GM19455 (cell line): ENCODE measurements around the gene AKAP6.
"Not testable (repeated sequence)": the region's sequence is repeated elsewhere in the genome, so short reads cannot be mapped to it uniquely, and the experiment has no call there.

Experiments used
- ATAC-seq: cut with Tn5 transposase; IDR thresholded peaks from one replicate; pipeline ENCODE4 v1.9.1; 2021; ENCODE audit not compliant: unreplicated experiment

The AKAP6 gene

GRCh38 chr14:32435411-32435810 lies 106.3 kb downstream of the AKAP6 start:
- ATAC-seq: no peak

GRCh38 chr14:32436993-32437392 lies 107.9 kb downstream of the AKAP6 start:
- ATAC-seq: no peak

DNA sequence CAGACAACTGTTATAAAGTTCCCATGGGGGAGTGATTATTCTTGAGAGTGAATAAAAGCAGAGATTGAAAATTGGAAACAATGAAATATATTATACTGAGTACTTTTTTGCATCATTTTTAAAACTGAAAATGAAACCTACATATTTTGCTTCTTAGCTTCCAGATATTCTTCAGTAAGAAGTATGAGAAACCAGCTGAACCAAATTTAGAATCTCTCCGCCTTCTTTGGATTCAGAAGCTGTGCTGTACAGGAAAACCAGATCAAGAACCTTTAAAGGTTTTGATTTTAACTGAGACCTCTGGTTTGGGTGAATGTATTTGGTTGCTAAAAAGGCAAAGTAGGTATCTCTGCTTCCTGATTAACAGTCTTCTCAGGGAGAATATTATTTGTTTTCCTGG lies 109.4 kb downstream of the AKAP6 start:
- ATAC-seq: no peak

DNA sequence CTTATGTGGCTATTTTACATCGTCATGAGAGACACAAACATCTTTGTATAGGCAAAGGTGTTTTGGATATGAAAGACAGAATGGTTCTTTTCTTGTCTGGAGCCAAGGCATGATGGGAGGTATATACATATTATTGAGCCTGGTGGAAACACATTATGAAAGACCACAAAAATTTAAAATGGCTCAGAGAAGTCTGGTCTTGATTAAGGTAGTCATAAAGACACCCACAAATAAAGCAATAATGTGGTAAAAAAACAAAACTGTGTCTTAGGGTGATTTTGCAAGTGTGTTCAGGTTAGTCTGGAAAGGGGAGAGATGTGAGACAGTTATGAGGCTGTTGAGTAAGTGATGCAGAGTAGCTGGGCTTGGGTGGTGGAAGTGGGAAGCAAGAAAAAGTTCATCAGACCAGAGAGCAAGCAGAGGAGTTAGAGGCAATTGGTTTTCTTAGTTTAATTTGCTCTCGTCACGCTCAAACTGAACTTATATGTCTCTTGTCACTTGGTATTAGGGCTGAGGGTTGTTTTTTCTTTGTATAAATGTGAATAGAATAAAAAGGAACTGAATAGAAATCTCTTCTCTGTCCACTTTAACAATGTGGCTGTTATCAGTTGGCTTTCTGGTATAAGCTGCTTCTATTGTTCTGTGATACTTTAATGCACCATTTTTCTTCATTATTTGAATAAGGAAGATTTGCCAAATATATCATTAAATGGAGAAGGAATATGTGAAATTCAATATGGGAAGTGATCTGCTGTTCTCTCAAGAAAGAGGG lies 115.0 kb downstream of the AKAP6 start:
- no peak for ATAC-seq

GRCh38 chr14:32447371-32447770 lies 118.3 kb downstream of the AKAP6 start:
- no peak for ATAC-seq

DNA sequence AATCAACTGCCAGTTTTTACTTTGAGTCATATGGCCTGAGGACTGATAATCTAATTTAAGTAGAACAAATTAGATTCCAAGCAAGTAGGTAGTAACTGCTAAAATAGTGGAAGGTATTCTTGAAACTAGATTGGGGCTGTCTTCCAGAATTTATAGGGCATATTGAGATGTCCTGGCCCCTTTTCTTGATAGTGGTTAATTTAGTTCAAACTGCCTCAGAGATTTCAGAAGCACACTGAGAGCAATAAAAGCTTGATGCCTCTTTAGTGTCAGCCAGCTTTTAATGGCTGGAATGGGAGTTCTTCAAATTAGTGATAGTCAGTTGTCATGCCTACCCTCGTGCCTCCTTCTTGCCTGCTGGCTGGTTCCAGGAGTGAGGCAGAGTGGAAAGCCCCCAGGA lies 120.5 kb downstream of the AKAP6 start:
- no peak for ATAC-seq

DNA sequence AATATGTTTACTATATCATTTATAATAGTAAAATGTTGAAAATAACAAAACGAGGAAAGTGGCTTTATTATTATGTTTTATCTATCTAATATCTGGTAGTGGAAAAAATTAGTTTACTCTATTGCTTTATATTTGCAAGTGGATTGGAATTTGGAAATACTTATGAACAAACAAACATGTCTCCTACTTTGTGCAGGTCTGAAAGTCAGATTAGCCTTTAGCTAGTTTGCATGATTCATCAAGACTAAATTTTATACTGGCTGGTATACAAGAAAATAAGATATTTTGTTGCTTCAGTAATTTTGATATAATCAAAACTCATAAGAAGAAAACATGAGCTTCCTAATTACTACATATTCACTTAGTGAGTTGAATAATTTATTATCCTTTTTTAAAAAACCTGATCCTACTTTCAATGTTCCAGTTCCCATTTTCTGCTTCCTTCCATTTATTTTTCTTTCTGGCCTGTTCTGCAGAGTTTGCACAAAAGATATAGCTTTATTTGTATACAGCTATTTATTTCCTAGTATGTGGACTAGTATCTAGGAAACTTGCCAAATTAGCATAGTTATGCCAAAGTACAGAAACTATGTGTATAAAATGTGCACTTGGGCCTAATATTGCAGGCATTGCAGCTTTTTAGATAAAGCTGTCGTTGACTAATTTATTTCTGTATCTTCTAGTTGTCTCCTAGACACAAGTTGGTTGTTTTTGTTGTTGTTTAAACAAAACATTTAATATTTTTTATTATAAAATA lies 122.0 kb downstream of the AKAP6 start:
- no peak for ATAC-seq

DNA sequence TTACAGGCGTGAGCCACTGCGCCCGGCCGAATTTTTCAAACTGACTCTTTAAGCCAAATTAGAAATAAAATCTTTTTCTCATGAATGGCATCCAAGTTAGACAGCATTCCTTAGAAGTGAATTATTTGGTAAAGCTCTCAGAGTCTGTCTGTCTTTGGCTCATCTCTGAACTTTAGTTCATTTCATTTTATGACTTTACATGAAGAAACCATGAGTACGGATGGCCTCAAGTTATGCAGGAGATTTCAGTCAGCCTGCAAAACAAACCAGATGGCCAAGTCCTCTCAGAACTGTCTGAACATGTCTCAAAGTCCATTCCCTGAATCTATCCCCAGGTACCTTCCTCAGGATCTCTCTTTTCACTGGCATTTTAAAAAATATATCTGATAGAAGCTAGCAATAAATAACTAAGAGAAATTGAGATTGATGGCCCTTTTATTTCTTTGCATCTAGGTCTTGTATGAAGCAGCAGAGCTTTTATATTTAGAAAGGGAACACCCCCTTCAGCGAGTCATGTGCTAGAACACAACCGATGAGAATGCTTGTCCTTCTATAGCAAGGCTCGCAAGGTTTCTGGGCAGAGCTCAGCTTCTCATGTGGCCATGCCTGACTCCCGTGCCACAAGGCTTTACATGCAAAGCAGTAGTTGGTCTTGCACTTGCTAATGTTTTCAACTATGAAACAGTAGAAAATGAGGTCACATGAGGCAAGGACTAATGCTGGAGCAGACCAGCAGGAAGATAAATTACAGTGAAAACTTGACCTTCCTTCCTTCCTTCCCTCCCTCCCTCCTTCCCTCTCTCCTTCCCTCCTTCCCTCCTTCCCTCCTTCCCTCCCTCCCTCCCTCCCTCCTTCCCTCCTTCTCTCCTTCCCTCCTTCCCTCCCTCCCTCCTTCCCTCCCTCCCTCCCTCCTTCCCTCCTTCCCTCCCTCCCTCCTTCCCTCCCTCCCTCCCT lies 125.0 kb downstream of the AKAP6 start:
- no peak for ATAC-seq

- no peak for ATAC-seq
Observed at GRCh38 chr14:32457213-32457920, 128.3 kb downstream of the AKAP6 start.

- no peak for ATAC-seq
Observed at GRCh38 chr14:32458720-32459119, 129.6 kb downstream of the AKAP6 start.

- ATAC-seq: no peak
Observed at GRCh38 chr14:32460267-32460666, 131.2 kb downstream of the AKAP6 start.

- not testable (repeated sequence) for ATAC-seq
Observed at GRCh38 chr14:32462553-32462952, 133.5 kb downstream of the AKAP6 start.

- no peak for ATAC-seq
Observed at GRCh38 chr14:32468955-32469354, 139.9 kb downstream of the AKAP6 start.

GRCh38 chr14:32469388-32470160 lies 140.5 kb downstream of the AKAP6 start:
- ATAC-seq: no peak

GRCh38 chr14:32470161-32470715 lies 141.1 kb downstream of the AKAP6 start:
- ATAC-seq: no peak

DNA sequence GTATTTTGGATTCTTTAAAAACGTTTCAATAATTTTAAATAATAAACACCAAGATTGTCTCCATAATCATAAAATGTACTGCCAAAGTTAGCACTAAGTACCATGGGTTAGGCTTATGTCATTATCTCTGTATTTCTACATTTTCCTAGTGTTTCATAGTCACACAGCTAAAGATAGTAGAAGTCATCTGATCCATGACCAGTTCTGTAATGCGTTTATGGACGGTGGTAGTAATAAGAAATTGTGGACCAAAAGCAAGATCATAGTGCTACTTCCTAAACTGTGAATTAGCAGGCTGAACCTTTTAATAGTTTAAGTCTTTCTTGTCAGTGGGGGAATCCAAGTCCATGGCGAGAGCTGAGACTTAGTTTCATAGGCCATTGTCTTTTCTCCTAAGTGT lies 142.1 kb downstream of the AKAP6 start:
- no peak for ATAC-seq

DNA sequence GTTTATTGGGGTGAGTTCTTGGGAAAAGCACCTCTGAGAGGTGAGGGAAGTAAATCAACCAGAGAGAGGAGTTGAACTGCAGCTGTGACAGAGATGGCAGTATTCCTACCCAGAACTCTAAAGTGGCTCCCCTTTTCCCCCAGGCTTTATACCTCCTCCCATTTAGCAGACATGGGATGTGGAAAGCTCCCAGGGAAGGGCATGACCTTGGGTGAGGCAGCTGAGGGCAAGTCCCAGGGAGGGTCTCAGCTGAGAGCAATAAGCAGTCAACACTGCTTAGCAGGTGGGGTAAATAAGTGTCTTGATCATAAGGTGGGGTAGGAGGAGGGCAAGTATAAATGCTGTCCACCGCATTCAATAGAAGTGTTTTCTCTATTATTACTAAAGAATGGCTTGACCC lies 143.0 kb downstream of the AKAP6 start:
- ATAC-seq: no peak

DNA sequence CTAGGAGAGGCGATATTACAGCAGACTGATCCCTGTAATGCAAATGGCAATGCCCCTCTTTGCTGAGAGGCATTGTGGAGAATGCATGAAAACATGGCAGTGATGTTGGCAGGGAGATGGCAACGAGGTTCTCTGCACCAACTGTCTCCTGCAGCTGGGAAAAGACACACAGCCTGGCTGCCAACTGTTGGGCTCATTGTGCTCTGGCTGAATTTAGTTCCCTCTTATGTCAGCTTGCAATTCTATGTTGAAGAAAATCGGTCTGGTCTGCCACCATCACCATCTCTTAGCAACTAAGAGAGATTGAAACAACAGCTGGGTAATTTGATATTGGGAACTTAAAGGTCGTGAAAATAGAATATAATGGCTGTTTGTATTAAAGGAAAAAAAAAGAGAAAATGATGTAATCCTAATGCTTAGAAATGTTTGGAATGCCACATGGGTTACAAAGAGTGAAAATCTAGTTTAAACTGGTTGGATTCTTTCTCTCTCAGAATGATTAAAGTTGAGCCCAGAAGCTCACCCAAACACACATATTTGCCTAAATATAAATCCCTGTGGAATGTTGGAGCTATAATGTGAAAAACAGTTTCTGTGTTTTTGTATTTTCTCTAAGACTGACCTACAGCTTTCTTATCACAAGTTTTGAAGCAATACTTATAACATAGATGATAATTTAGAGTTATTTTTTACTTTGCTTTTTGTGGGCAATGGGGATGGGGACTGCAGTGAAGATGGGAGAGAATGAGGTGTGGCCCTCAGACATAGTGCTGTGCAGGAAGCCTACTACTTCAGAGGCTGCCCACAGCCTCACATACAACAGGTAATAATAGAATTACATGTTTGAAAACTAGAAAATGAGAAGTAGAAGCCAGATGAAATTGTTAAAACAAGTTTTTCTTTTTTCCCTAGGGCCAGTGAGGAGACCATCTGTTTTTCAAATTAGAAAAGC lies 143.7 kb downstream of the AKAP6 start:
- no peak for ATAC-seq

DNA sequence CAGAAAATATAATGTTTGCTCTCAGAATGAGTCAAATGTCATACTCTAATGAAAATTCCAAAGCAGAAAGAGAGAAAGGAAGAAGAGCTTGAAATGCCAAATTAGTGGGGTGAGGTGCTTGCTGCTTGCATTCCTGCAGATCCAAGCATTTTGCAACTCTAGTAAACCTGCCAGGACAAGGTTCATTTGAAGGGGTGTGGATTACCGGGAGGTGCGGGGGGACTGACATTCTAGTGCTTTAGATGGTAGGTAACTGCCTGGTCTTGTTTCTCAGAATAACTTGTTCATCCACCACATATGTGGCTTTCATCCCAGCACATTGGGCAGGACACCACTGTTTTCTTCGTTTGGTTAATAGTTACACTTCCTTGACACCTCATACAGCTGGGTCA lies 144.4 kb downstream of the AKAP6 start:
- no peak for ATAC-seq
